K562 (cell line): ENCODE measurements around the gene UBXN1. TPM values are rescaled to one million over a fixed set of nuclear protein-coding genes. Genes with fewer than 3 reads are reported as not detected.

Experiments
- ATAC-seq: fragments of 200-7000 bp; cut with Tn5 transposase; 3 replicates; pipeline ENCODE4 v1.9.1; 2020; ENCODE audit warnings: moderate library complexity
- BruUV-seq: library from RNA; stranded (reverse); fragments of 400-500 nt; replicated peaks from 2 replicates; lab custom pipeline; 2021; lab: Mats Ljungman, UMichigan
- CTCF ChIA-PET: fragments of 300-600 bp; formaldehyde crosslinking; extraction: SDS; loops from one replicate; lab custom pipeline; 2021; ENCODE audit warnings: low intra/inter-chr PET ratio; lab: Yijun Ruan, JAX
- POLR2A ChIA-PET: fragments of 300-600, 350-650 bp; sonication (Branson Sonifier 250); formaldehyde crosslinking; extraction: SDS; loops from one replicate; lab custom pipeline; 2021; ENCODE audit warnings: antibody characterized with exemption, inconsistent platforms; lab: Yijun Ruan, JAX
- DNase-seq, 4 experiments: peaks; one replicate each; pipeline versions ENCODE4 v3.0.0 to v3.0.0-alpha.2; 2011 to 2018; ENCODE audit warnings: low spot score in 3 of 4, mixed read lengths in 3 of 4; ENCODE audit errors: extremely low read depth in 1 of 4
- FAIRE-seq: peaks from 2 replicates; lab custom pipeline; 2011; peaks lifted over from hg19 to GRCh38; lab: Jason Lieb, UNC
- H2AFZ ChIP-seq: 2 replicates; pipeline ENCODE4 v1.6.0; 2011; ENCODE audit warnings: low read depth, low read length, control low read depth, inconsistent platforms
- H3K27ac ChIP-seq: fragments of 200-600 bp; 3 replicates; pipeline ENCODE4 v1.8.0; 2011; ENCODE audit warnings: low read depth, mild to moderate bottlenecking, control low read depth, inconsistent platforms, low read length, moderate library complexity, mixed read lengths; ENCODE audit errors: extremely low read depth
- H3K27me3 ChIP-seq, 2 experiments: fragments of 300-600 bp in 1 of 2; 2 replicates in 1 of 2; 3 replicates in 1 of 2; pipeline versions ENCODE4 v1.6.0 to v1.8.0; 2011; ENCODE audit warnings: inconsistent platforms in 2 of 2, low read length in 2 of 2, mild to moderate bottlenecking in 1 of 2, mixed read lengths in 1 of 2, moderate library complexity in 1 of 2; ENCODE audit not compliant: control insufficient read depth in 2 of 2, insufficient read depth in 2 of 2
- H3K36me3 ChIP-seq: fragments of 300-600 bp; 3 replicates; pipeline ENCODE4 v1.8.0; 2011; ENCODE audit warnings: mild to moderate bottlenecking, low read length, inconsistent platforms; ENCODE audit not compliant: control insufficient read depth, insufficient read depth
- H3K4me1 ChIP-seq, 2 experiments: fragments of 200-600 bp in 1 of 2; replicated peaks in 1 of 2; 2 replicates in 1 of 2; 3 replicates in 1 of 2; pipeline versions ENCODE4 v1.5.1 to v1.8.0; 2011; ENCODE audit warnings: inconsistent platforms in 2 of 2, low read length in 2 of 2, mild to moderate bottlenecking in 1 of 2, mixed read lengths in 1 of 2, moderate library complexity in 1 of 2; ENCODE audit not compliant: control insufficient read depth in 2 of 2, insufficient read depth in 2 of 2
- H3K4me2 ChIP-seq: 2 replicates; pipeline ENCODE4 v1.6.1; 2011; ENCODE audit warnings: low read length, control low read depth, inconsistent platforms, mixed read lengths; ENCODE audit not compliant: insufficient read depth
- H3K4me3 ChIP-seq: fragments of 200-600 bp; sonication (generic), shearing (Covaris generic); 2 replicates; pipeline ENCODE4 v1.5.1; 2016; ENCODE audit warnings: control low read depth, inconsistent platforms
- H3K79me2 ChIP-seq: fragments of 200-600 bp; 3 replicates; pipeline ENCODE4 v1.8.0; 2011; ENCODE audit warnings: low read length, inconsistent platforms; ENCODE audit not compliant: control insufficient read depth, insufficient read depth
- H3K9ac ChIP-seq, 2 experiments: 2 replicates each; pipeline versions ENCODE4 v1.6.0 to v1.6.1; 2011; ENCODE audit warnings: low read depth in 2 of 2, low read length in 2 of 2, control low read depth in 1 of 2, inconsistent platforms in 1 of 2, mild to moderate bottlenecking in 1 of 2, mixed read lengths in 1 of 2; ENCODE audit not compliant: insufficient read depth in 1 of 2
- H3K9me1 ChIP-seq: one replicate; pipeline ENCODE4 v1.6.0; 2011; ENCODE audit warnings: inconsistent platforms, mild to moderate bottlenecking, low read length, moderate library complexity; ENCODE audit not compliant: control insufficient read depth, insufficient read depth
- H3K9me3 ChIP-seq: replicated peaks from 2 replicates; pipeline ENCODE4 v1.5.1; 2011; ENCODE audit warnings: low read depth, low read length, inconsistent platforms; ENCODE audit not compliant: control insufficient read depth, insufficient read depth
- H4K20me1 ChIP-seq: replicated peaks from 2 replicates; pipeline ENCODE4 v1.6.1; 2011; ENCODE audit warnings: low read length, inconsistent platforms, mixed read lengths; ENCODE audit not compliant: control insufficient read depth, insufficient read depth
- C11orf30 ChIP-seq: fragments of 450-650 bp; IDR thresholded peaks from 2 replicates; pipeline ENCODE4 v1.6.1; 2016; ENCODE audit warnings: low read depth, mild to moderate bottlenecking
- CBFA2T3 ChIP-seq: fragments of 450-650 bp; IDR thresholded peaks from 2 replicates; pipeline ENCODE4 v1.6.1; 2017
- CC2D1A ChIP-seq: fragments of 450-650 bp; IDR thresholded peaks from 2 replicates; pipeline ENCODE4 v1.6.1; 2017; ENCODE audit warnings: mild to moderate bottlenecking
- ILK ChIP-seq: fragments of 450-650 bp; IDR thresholded peaks from 2 replicates; pipeline ENCODE4 v1.6.1; 2016; ENCODE audit warnings: missing genetic modification characterization, low read depth, mild to moderate bottlenecking, missing compliant biosample characterization, moderate library complexity, borderline replicate concordance
- MEIS2 ChIP-seq: fragments of 450-650 bp; IDR thresholded peaks from 2 replicates; pipeline ENCODE4 v1.6.1; 2014; ENCODE audit warnings: mild to moderate bottlenecking; ENCODE audit not compliant: partially characterized antibody
- MYC ChIP-seq, 2 experiments: fragments of 250-450 bp in 1 of 2; sonication (Bioruptor Pico) in 1 of 2; IDR thresholded peaks; 2 replicates each; pipeline versions ENCODE4 v1.5.1 to v1.6.1; 2012 to 2021; ENCODE audit warnings: low read depth in 2 of 2, borderline replicate concordance in 1 of 2, improper control_type of control experiment in 1 of 2, low read length in 1 of 2, mild to moderate bottlenecking in 1 of 2, moderate library complexity in 1 of 2
- NEUROD1 ChIP-seq: fragments of 150-350 bp; IDR thresholded peaks from 2 replicates; pipeline ENCODE4 v1.6.1; 2014; ENCODE audit warnings: borderline replicate concordance, low read length, low read depth; ENCODE audit not compliant: partially characterized antibody
- SIRT6 ChIP-seq: IDR thresholded peaks from one replicate; pipeline ENCODE4 v1.6.1; 2012; ENCODE audit warnings: low read depth, mild to moderate bottlenecking, control low read depth, inconsistent platforms, low read length, moderate library complexity
- ZNF384 ChIP-seq: IDR thresholded peaks from 2 replicates; pipeline ENCODE4 v1.6.1; 2012; ENCODE audit warnings: low read depth, low read length, improper control_type of control experiment
- WGBS: fragments of 100-300 bp; shearing (Covaris generic); methylation state at CpG from one replicate; pipeline ENCODE4 v1.1.6; 2016; ENCODE audit warnings: low coverage, mixed read lengths; ENCODE audit not compliant: insufficient coverage; ENCODE audit errors: missing lambda C conversion rate; 5-methylcytosine and 5-hydroxymethylcytosine counted together
- in situ Hi-C: fragments of 300-500 bp; cut with MboI; formaldehyde crosslinking; loops from 4 replicates; pipeline ENCODE4 v1.15.0; 2018; ENCODE audit warnings: inconsistent platforms, mixed read lengths
- intact Hi-C: fragments of 100-400 bp; cut with micrococcal nuclease; formaldehyde crosslinking; loops from 2 replicates; pipeline ENCODE4 v1.14.2; 2022
- polyA plus RNA-seq, 8 experiments: library from polyadenylated mRNA; depleted of rRNA in 4 of 8; stranded (reverse) in 5 of 8; unstranded in 3 of 8; fragments of >200 nt; fragmentation: Nextera tagmentation in 2 of 8; fragmentation: Illumina TruSeq in 1 of 8; extraction: Ambion mirVana in 2 of 8; extraction: Trizol in 1 of 8; gene quantifications; 2 replicates each; pipeline versions ENCODE4 v1.2.1 to v1.2.3, GENCODE V29; 2011 to 2014; ENCODE audit warnings: inconsistent platforms in 1 of 8, missing spikeins in 1 of 8
- total RNA-seq, 7 experiments: library from RNA; depleted of rRNA in 6 of 7; stranded (reverse); fragments of >200 nt in 6 of 7; fragmentation: Illumina TruSeq in 2 of 7; extraction: Trizol in 2 of 7; gene quantifications; 2 replicates each; pipeline versions ENCODE4 v1.2.1 to v1.2.3, GENCODE V29; 2011 to 2021; ENCODE audit warnings: low replicate concordance in 1 of 7

The UBXN1 gene
- total and polyA plus RNA-seq, 9 of the 15 experiments (the other 6 are each of a cell fraction or from before 2014, with no cell fraction given) = 4.8 to 263 (median 99.7) TPM

DNA sequence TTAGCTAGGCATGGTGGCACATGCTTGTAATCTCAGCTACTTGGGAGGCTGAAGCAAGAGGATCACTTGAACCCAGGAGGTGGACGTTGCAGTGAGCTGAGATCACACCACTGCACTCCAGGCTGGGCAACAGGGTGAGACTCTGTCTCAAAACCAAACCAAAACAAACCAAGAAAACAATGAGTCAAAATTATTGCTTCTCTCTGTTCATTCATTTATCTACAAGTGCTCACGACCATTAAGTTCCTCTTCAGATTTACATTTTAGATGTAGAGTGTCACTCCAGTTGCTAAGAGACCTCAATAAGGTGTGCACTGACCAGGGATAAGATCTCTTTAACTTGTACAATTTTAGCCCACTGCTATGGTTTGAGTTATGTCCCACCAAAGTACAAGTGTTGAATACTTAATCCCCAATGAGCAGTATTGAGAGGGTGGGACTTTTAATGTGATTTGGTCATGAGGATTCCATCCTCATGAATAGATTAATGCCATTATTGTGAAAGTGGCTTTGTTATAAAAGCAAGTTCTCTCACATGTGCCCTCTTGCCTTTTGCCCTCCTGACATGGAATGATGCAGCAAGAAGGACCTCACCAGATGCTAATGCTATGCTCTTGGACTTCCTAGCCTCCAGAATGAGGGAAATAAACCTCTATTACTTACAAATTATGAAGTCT is 40.6 kb upstream of the UBXN1 start:
- Histone ChIP-seq H3K36me3 (peaks cover 99% of the 10 kb centered on the region), H3K27ac (no peak overlapping the region), H3K4me3 (no peak overlapping the region), H3K79me2 (peaks cover 55% of the 10 kb centered on the region), H4K20me1 (no peaks in the 10 kb centered on the region), H3K4me2 (no peak overlapping the region), H2AFZ (no peak overlapping the region), H3K27me3 (no peaks in the 10 kb centered on the region), H3K4me1 (peaks cover 3 to 8% of the 10 kb centered on the region in 2 experiments; a peak in 3 of 5 replicates), H3K9ac (no peak overlapping the region), H3K9me1 (no peaks in the 10 kb centered on the region), H3K9me3 (no peaks in the 10 kb centered on the region)
- intact Hi-C loops = no loop called here
- BruUV-seq = no TSS peak
- ChIA-PET POLR2A (interaction anchor here (0.6 to 5.9 kb wide), 6 partner anchors 7 to 121 kb away, joined by 3 to 29 read pairs (median 3); partner anchors contain the start of genes BSCL2, GNG3 and HNRNPUL2), CTCF (no interaction called here)
- TF ChIP-seq C11orf30 = no peak
- no peak for TF ChIP-seq ILK
- no peak for TF ChIP-seq CBFA2T3
- TF ChIP-seq CC2D1A = no peak
- no peak for TF ChIP-seq NEUROD1
- TF ChIP-seq ZNF384 = no peak
- no peak for TF ChIP-seq MEIS2
- TF ChIP-seq SIRT6 = no peak
- no peak for TF ChIP-seq MYC (IDR thresholded peaks at IDR 0.05; ENCODE audit: low read depth, low read length)
- TF ChIP-seq MYC (CRISPR knock-in tag; IDR thresholded peaks at IDR 0.05; ENCODE audit: borderline replicate concordance, low read depth) = no peak
- in situ Hi-C loops = no loop called here
- DNase-seq (no peak), ATAC-seq (no peak), FAIRE-seq (no peak)
- WGBS = 71% methylated on average over 2 of the region's 2 CpGs
